UCSD-AML1 (cell line): ENCODE data around the gene TRPC6.
"Not testable (repeated sequence)": the region's sequence is repeated elsewhere in the genome, so short reads cannot be mapped to it uniquely, and the experiment has no call there.

Source experiments
- DNase-seq: peaks from one replicate; lab custom pipeline; 2025; ENCODE audit not compliant: unreplicated experiment; lab: John Stamatoyannopoulos, UW

TRPC6 gene

DNA sequence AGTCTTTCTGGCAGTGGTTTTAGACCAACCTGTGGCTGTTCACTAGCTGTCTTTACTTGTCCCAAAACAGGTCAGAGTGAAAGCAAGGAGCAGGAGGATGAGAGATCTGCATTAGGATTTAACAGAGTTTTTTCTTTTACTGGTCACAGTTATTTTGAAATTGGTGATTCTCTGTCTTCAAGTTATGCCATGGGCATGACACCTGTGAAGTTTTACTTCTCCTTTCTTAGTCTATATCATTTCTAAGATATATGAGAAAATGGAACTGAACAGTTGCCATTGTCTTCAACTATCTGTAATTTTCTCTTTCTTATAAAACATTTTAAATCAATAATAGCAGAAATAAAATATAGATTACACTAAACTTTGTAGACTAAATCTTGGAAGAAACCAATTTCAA, 60.6 kb downstream of the TRPC6 start:
- no peak for DNase-seq

DNA sequence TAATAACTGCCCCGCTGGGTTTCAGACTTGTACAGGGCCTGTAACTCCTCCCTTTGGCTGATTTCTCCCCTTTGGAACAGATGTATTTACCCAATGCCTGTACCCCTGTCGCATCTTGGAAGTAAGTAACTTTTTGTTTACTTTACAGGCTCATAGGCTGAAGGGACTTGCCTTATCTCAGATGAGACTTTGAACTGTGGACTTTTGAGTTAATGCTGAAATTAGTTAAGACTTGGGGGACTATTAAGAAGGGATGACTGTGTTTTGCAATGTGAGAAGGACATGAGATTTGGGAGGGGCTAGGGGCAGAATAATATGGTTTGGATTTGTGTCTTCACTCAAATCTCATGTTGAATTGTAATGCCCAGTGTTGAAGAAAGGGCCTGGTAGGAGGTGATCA, 62.0 kb downstream of the TRPC6 start:
- no peak for DNase-seq

DNA sequence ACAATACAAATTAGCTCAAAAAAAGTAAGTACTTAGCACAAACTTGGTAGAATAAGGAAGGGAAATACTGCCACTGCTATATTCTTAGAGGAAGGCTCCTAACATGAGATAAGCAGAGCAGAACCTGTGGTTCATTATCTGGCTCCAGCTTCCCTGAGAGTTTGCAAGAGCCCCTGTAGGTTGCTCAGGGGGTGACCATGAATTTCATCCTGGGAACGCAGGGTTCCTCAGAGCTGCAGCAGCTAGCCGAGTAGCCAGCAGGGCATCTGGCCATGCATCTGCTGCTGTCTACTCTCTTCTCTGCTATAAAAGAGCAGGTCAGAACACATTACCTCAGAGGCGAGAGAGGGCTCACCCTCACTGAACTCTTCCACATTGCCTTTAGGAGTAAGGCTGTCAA, 67.3 kb downstream of the TRPC6 start:
- DNase-seq, result no peak

DNA sequence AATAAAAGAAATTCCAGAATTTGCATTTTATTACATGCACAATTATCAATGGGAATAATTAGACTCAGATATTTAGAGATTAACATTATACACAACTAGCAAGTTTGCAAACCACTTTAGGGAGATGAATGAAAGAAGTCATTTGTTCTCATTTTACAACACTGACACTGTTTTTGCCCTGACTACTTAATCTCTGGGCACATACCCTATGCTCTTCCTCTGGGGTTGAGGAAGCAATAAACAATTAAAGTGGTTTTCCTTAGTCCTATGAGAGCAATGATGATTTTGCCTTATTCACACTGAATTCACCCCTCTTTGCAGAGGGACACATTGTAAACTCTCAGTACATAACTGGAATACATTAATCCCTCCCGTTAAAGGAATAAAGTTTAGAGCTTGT, 72.7 kb downstream of the TRPC6 start:
- DNase-seq, result no peak

DNA sequence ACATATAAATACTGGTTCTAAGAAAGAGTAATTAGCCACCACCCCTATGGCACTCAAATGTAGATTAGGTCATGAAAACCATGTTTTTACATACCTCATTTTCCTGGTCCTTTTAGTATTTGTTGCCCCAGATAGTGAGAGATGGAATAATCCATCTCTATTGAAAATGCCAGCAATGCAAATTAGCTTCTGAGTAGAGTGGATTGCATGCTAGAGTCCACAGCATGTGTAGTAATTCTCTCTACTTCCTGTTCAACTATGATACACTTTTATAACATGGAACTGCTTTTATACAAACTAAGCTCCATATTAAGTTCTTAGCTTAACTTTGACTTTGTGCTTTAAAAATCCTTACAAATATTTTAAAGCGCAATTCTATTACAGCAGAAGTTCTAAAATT, 73.2 kb downstream of the TRPC6 start:
- no peak for DNase-seq

DNA sequence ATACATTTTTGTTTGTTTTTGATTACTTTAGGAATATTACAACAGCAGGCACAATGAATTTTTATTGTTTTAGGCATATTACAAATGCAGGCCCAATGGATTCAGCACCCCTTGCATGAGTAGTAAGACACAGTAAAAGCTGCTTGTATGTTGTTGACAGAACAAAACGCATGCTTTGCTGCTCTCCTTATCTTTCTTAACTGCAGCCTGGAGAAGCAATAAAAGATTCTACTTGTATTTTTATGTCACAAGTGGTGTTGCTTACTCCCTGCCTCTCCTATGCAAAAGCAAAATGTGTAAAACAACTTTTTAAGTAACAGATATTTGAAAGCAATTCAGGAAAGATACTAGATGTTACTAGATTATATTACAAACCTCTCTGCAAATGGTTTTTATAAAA, 73.9 kb downstream of the TRPC6 start:
- DNase-seq, result no peak

DNA sequence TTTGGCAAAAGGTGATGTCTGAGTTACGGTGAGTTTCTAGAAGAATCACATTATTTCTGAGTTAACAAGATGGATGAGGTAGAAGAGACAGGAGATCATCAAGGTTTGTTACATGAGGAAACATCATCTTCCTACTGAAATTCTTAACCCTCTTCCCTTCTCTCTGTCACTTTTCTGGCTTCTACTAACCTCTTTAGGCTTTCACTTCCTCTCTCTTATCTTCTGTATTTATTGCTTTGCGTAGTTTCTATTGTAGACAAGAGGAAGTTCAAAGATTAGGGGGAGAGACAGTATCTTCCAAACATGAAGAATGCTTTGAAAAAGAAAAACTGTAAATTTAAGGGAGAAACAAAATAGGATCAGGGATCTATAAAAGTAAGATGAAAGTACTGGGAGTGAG, 75.4 kb downstream of the TRPC6 start:
- DNase-seq, result no peak

DNA sequence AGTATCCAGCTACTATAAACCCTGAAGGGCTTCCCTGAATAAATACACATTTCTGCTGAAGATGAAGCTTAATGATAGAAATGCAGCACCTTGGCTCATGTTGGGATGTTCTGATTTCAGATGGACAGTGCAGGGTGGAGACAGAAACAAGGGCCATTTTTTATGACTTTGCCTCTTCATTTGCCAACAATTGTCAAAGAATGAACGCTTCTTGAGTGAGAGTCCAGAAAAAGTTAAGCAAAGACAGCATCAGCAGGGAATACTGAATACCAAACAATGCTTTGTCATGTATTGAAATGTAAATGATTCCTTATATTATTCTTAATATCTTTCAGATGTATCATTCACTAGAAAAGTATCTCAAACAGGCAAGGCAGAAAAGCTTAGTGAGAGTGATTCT, 84.9 kb downstream of the TRPC6 start:
- DNase-seq, result no peak

DNA sequence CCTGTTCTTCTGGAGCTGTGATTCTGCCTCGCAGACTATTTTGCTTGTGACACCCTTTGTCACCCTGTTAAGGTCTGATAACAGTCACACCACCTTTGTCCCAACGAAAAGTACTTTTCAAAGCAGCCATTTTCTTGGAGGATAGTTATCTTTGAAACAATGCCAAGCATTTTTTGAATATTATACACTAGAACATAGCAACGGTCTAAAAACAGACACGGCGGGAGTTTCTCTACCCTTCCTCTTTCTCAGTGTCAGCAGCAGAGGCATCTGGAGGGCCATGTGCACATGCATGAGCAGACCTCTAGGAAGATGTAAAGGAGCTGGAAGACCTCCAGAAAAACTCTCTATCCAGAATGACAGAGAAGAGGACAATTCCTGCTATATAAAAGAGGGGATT, 86.5 kb downstream of the TRPC6 start:
- no peak for DNase-seq

DNA sequence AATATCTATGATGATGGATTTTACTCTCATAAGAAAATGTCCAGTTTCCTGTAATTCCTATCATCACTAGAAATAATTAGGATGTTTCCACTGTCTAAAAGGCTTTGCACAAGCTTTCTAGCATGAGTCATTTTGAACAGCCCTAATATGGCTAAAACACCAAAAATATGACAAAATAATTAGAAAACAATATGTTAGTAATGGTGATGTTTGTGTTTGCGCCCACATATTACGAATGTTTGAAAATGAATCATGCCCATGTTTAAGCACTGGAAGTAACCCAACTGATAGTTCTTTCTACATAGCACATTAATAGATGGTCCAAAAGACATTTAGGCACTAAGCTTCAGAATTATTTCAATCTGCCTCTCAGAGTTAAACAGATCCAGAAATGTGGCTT, 96.0 kb downstream of the TRPC6 start:
- DNase-seq, result no peak

DNA sequence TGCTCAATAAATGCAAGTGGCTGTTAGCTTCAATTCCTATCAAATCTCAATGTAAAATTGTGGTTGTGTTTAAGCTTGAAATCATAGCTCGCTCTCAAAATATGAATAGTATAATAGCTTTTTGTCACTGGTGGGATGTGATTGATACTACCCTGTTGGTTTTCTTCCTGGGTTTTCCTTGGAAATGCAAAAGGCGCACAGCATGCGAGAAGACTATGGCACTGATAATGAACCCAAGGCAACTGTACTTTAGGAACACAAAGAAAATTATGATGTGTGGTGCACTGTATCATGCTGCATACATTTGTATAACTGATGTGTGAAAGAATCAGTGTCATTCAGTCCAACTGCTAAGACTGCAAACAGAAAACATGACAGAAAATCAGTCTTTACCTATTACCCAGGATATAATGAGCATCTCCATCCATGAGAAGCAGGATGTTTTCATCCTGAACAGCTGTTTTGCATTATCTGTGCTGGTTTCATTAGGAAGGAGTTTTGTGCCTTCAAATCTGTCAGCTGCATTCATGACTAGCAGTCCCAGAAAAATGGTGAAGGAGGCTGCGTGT, 101.2 kb downstream of the TRPC6 start:
- no peak for DNase-seq

DNA sequence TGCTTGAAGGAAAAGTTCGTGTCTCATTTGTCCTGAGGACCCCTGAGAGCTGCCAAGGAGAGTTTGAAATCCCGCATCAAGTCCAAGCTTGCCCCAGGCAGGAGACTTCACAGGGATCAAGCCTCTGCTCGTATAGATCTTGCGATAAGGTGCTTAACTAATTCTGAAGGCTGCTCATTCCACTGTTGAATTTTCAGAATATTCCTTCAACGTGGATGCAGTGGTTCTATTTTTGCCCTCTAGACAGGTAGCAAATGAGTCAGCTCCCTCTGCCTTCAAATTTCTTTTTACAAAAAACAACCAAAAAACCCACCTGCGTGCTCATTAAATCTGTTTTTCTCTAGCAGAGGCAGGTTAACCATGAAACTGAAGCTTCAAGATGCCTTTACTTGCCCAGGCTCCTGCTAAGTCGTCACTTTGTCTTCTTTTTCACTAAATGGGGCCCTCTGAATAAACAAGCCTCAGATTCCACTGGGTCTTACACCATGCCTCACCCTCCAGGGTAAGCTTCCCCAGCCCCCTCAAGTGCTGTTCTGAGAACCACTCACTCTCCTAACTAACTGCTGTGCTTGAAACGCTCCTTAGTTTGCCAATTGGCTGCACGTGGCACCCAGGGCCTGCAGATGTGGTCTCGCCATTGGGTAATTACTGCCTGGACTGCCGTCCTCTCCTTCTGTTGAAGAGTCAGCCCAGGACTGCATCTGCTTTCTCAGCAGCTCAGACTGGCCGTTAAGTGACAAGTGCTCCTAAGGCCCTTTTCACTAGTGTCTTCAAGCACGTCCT, 105.0 kb downstream of the TRPC6 start:
- DNase-seq, result no peak

DNA sequence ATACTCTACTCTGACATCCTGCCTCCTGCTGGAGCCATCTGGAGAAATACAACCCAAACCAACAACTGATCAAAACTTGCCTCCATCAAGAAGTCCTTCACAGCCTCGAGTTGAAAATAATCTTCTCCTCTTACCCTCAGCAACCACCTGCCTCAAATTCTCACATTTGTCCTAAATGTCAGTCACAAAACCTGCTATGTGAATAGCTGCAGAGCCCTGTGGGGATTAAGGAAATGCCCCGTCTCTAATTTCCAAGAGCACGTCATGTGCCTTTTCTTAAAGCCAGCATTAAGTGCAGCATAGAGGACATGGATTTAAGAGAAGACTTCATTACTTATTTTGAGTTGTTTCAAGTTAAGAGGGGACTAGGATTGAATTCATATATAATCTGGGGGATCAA, 105.9 kb downstream of the TRPC6 start:
- no peak for DNase-seq

DNA sequence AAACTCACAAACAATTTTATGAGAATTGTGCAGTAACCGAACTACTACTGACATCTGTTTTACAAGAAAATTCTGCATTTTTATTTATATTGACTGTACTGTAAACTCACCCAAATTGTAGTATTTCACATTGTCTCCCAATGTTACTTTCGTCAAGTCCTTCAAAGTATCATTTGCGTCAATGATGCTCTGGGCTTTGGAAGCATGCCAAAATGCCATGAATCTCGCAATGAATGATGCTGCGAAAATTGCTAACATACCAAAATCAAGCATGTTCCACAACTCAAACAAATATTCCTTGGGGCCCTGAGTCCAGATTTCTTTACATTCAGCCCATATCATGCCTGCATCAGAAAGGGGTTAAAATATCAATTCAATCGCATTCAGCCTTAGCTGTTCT, 107.6 kb downstream of the TRPC6 start:
- DNase-seq, result no peak

DNA sequence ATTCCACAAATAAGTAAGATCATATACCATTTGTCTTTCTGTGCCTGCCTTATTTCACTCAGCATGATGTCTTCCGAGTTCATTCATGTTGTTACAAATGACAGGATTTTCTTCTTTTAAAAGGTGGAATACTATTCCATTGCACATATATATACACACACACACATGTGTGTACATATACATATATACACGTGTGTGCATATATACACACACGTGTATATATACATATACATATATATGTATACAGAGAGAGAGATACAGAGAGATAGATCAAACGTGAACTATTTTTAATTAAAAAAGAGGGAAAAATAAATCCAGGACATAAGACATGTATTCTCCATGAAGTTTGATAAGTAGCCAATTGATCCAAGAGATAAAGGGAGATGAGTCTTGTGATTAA, 108.1 kb downstream of the TRPC6 start:
- no peak for DNase-seq

DNA sequence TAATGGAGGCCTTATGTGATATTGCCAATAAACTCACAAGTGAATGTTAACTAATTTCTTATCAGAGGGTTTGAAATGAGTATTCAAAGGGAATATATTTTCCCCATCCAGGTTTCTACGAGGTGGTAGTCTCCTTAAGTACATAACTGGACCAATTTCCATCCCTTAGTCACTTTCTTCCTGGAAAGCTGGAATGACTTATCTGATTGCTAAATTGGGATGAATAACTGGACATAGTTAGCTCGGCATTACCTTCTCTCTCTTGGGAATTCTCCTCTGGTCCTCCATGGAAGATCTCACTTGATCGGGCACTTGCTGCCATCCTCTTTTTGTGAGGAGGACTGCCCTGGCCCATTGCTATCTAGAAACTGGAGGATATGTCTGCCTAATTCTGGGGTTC, 109.1 kb downstream of the TRPC6 start:
- DNase-seq, result no peak

DNA sequence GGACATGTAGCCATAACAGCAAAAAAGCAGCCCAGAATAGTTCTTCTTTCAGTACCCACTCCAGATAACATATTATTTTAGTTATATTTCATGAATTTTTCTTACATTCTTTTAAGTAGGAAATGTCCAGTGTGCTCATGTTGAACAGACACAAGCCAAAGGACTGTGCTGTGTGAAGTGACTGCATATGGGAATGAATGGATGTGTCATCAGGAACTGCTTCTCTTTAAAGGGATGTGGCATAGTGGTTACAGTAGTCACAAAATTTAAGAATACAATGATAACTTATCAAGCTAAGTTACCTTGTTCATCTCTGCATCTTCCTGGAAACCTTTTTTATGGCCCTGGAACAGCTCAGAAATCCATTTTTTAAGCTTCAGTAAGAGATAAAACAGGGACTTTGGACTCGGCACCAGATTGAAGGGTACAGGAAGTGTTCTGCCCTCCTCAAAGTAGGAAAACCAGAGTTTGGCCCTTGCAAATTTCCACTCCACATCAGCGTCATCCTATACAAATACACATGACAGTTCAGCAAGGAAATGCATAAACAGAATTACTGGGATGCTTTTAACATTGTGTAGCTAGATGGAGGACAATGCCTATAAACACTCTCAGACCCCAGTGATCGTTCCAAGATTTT, 112.8 kb downstream of the TRPC6 start:
- DNase-seq, result no peak

DNA sequence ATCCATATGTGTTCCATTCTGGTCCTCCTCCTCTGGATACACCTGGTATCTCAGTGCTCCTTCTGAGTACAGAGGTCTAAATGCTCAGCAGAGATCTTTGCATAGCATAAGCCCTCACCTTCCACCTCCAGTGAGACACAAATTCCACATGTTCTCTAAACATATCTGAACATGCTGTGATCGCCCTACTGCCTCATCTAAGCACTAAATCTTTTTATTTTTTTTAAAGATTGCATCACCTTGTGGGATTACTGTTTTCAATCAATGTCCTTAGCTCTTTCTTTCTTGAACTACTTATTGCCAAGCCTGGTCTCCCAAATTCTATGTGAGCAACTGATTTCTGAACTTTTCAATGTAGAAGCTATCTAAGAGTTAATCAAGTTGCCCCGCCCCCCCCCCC, 113.4 kb downstream of the TRPC6 start:
- DNase-seq, result no peak

DNA sequence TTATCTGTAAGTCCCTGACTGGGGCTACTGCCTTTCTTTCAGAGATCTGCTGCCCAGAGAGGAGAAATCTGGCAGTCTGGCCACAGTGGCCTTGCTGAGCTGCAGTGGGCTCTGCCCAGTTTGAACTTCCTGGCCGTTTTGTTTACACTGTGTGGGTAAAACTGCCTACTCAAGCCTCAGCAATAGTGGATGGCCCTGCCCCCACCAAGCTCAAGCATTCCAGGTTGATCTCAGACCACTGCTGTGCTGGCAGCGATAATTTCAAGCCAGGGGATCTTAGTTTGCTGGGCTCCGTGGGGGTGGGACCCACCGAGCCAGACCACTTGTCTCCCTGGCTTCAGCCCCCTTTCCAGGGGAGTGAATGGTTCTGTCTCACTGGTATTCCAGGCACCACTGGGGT, 117.5 kb downstream of the TRPC6 start:
- DNase-seq, result no peak

DNA sequence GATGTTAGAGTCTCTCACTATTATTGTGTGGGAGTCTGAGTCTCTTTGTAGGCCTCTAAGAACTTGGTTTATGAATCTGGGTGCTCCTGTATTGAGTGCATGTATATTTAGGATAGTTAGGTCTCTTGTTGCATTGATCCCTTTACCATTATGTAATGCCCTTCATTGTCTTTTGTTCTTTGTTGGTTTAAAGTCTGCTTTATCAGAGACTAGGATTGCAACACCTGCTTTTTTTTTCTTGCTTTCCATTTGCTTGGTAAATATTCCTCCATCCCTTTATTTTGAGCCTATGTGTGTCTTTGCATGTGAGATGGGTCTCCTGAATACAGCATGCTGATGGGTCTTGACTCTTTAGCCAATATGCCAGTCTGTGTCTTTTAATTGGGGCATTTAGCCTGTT, 119.4 kb downstream of the TRPC6 start:
- DNase-seq, result not testable (repeated sequence)

DNA sequence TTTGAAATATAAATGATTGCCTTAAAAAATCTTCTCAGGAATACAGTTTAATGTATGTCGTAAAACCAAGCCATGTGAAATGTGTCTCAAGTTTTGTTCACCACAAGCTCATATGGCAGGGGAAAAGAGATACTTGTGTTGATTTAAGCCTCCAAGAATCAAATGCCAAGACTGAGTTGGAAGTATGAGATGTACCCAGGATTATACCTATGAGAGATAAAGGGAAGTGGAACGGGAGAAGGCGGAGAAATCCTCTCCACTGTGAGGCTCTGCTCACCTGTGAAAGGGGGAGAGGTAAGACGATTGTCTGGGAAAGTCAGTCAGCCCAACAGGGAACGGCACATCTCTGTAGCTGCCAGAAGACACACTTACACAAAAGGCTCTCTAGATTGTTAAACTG, 124.8 kb downstream of the TRPC6 start:
- no peak for DNase-seq

DNA sequence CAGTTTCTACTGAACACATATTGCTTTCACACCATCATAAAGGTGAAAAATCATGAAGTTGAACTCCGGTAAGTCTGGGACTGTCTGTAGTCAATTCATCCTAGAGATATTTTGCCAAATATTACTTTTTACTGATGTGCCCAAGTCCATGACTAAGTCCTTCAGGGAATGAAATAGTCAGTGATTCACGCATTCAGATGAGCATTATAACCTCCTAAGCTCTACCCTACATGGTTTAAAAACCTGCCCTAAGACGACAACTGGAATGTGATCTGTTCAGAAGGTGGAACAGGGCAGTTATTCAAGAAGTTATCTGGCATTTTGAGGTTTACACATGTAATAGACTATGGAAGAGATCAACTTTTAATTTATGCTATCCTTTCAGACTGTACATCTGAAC, 125.6 kb downstream of the TRPC6 start:
- no peak for DNase-seq

DNA sequence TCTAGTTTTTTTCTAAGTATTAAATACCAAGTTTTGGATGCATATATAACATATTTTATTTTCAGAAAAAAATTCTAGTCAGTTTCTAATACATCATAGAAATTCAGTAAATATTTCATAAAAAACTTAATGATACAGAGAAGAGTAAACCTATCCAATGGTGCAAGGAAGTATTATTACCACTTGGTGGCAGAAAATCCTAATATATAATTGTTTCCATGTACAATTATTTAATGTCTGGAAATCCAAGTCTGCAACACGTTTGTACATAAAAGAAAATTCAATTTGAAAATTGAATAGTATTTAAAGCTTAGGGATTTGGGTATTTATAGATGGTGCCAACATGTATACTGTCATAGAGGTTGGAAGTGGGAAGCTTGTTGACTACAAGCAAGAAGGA, 127.0 kb downstream of the TRPC6 start:
- no peak for DNase-seq
